NCI-H187 treated with DMSO at 0.1 percent for 48 hours (cell line): Measurements from ENCODE around the gene UMPS.

Experiments
- DNase-seq: peaks from one replicate; lab custom pipeline; 2025; lab: John Stamatoyannopoulos, UW

Gene UMPS

GRCh38 chr3:124730129-124730940 is at the start of gene UMPS:
Gene UMPS (plus strand): TSS chr3:124730452. CDS start chr3:124730472, 20 bp downstream.
- peak; percentile 41 for DNase-seq

- no peak for DNase-seq
Measured at GRCh38 chr3:124680521-124680920, 49.7 kb upstream of the UMPS start.

- no peak for DNase-seq
Measured at GRCh38 chr3:124682263-124682662, 48.0 kb upstream of the UMPS start.

- DNase-seq = no peak
Measured at GRCh38 chr3:124684459-124684858, 45.8 kb upstream of the UMPS start.

GRCh38 chr3:124685067-124685466 is 45.2 kb upstream of the UMPS start:
- DNase-seq = no peak

- DNase-seq = no peak
Measured at GRCh38 chr3:124685481-124685880, 44.8 kb upstream of the UMPS start.

- no peak for DNase-seq
Measured at GRCh38 chr3:124686028-124686670, 44.1 kb upstream of the UMPS start.

- no peak for DNase-seq
Measured at GRCh38 chr3:124688581-124689454, 41.4 kb upstream of the UMPS start.

- no peak for DNase-seq
Measured at GRCh38 chr3:124691599-124691998, 38.7 kb upstream of the UMPS start.

- no peak for DNase-seq
Measured at GRCh38 chr3:124694486-124694885, 35.8 kb upstream of the UMPS start.

- no peak for DNase-seq
Measured at GRCh38 chr3:124695369-124695768, 34.9 kb upstream of the UMPS start.

- no peak for DNase-seq
Measured at GRCh38 chr3:124696006-124696405, 34.2 kb upstream of the UMPS start.

GRCh38 chr3:124697302-124697701 is 33.0 kb upstream of the UMPS start:
- no peak for DNase-seq

- no peak for DNase-seq
Measured at GRCh38 chr3:124698030-124698770, 32.1 kb upstream of the UMPS start.

- DNase-seq = no peak
Measured at GRCh38 chr3:124699051-124699450, 31.2 kb upstream of the UMPS start.

GRCh38 chr3:124699686-124700396 is 30.4 kb upstream of the UMPS start:
- no peak for DNase-seq

- no peak for DNase-seq
Measured at GRCh38 chr3:124700880-124701684, 29.2 kb upstream of the UMPS start.

- DNase-seq = no peak
Measured at GRCh38 chr3:124701687-124702086, 28.6 kb upstream of the UMPS start.

GRCh38 chr3:124702950-124703349 is 27.3 kb upstream of the UMPS start:
- no peak for DNase-seq

- DNase-seq = no peak
Measured at GRCh38 chr3:124705552-124705951, 24.7 kb upstream of the UMPS start.
